BJ (cell line): ENCODE measurements around the gene RPL29. TPM values are rescaled to one million over a fixed set of nuclear protein-coding genes. Genes with fewer than 3 reads are reported as not detected.

Experiments used
- CTCF ChIA-PET: fragments of 350-600 bp; formaldehyde crosslinking; extraction: SDS; loops from one replicate; lab custom pipeline; 2021; ENCODE audit warnings: antibody characterized with exemption, inconsistent platforms; lab: Yijun Ruan, JAX
- POLR2A ChIA-PET: fragments of 300-600 bp; sonication (Branson Sonifier 250); formaldehyde crosslinking; extraction: SDS; loops from one replicate; lab custom pipeline; 2021; ENCODE audit warnings: antibody characterized with exemption; lab: Charles Lee
- DNase-seq: peaks from one replicate; pipeline ENCODE4 v3.0.0-alpha.2; 2011; ENCODE audit warnings: low read depth
- H3K27me3 ChIP-seq: 2 replicates; pipeline ENCODE4 v1.6.0; 2011; ENCODE audit warnings: low read length; ENCODE audit not compliant: control insufficient read depth, insufficient read depth
- H3K36me3 ChIP-seq: 2 replicates; pipeline ENCODE4 v1.5.1; 2011; ENCODE audit warnings: low read length; ENCODE audit not compliant: control insufficient read depth, insufficient read depth
- H3K4me3 ChIP-seq: 2 replicates; pipeline ENCODE4 v1.5.1; 2011; ENCODE audit warnings: low read depth, mild to moderate bottlenecking, control low read depth, low read length
- polyA plus RNA-seq: library from polyadenylated mRNA; depleted of rRNA; stranded (reverse); fragments of >200 nt; gene quantifications from 2 replicates; pipeline ENCODE4 v1.2.3, GENCODE V29; 2011
- TF ChIP-seq, protein P1 (sequence below): IDR thresholded peaks from 2 replicates; pipeline ENCODE4 v1.5.1; 2011; ENCODE audit warnings: low read depth, mild to moderate bottlenecking, control low read depth, inconsistent platforms, low read length, moderate library complexity; ENCODE audit not compliant: insufficient read depth

Gene RPL29
- polyA plus RNA-seq, 1 experiment: 2,324 TPM

DNA sequence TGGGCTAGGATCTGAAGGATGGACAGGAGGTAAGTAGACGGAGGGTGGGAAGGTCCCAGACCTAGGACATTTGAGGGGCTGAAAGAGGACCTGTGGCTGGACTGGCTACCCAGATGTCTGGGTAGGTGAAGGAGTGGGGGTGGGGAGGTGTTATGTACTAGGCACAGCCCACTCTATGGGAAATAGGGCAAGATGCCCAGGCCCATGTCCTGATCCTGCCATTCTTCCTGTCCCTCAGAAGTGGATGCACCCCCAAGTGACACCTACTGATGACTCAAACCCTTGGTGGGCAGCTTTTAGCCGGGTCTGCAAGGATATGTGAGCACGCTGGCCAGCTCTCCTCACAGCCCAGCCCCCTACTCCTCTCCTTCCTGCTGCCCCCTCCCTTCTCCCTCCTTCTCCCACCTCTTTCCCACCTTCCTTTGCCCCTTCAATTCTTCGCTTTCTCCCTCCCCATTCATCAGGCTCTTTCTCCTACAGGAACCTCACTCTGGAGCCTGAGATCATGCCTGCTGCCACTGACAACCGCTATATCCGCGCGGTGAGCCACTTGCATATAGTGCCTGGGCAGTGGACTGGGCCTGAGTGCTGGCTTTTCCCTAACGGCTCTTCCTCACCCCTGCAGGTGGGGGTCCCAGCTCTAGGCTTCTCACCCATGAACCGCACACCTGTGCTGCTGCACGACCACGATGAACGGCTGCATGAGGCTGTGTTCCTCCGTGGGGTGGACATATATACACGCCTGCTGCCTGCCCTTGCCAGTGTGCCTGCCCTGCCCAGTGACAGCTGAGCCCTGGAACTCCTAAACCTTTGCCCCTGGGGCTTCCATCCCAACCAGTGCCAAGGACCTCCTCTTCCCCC is 7.2 kb downstream of the RPL29 start:
- Histone ChIP-seq H3K4me3 (no peak overlapping the region), H3K27me3 (no peaks in the 10 kb centered on the region), H3K36me3 (peaks cover 9% of the 10 kb centered on the region)
- POLR2A ChIA-PET: no interaction called here
- CTCF ChIA-PET: interaction anchor here (1.5 kb wide), 1 partner anchor 15 kb away, joined by 10 read pairs; the partner anchor contains the start of gene ABHD14B
- DNase-seq: no peak
- TF ChIP-seq, protein P1, sequence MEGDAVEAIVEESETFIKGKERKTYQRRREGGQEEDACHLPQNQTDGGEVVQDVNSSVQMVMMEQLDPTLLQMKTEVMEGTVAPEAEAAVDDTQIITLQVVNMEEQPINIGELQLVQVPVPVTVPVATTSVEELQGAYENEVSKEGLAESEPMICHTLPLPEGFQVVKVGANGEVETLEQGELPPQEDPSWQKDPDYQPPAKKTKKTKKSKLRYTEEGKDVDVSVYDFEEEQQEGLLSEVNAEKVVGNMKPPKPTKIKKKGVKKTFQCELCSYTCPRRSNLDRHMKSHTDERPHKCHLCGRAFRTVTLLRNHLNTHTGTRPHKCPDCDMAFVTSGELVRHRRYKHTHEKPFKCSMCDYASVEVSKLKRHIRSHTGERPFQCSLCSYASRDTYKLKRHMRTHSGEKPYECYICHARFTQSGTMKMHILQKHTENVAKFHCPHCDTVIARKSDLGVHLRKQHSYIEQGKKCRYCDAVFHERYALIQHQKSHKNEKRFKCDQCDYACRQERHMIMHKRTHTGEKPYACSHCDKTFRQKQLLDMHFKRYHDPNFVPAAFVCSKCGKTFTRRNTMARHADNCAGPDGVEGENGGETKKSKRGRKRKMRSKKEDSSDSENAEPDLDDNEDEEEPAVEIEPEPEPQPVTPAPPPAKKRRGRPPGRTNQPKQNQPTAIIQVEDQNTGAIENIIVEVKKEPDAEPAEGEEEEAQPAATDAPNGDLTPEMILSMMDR: no peak

DNA sequence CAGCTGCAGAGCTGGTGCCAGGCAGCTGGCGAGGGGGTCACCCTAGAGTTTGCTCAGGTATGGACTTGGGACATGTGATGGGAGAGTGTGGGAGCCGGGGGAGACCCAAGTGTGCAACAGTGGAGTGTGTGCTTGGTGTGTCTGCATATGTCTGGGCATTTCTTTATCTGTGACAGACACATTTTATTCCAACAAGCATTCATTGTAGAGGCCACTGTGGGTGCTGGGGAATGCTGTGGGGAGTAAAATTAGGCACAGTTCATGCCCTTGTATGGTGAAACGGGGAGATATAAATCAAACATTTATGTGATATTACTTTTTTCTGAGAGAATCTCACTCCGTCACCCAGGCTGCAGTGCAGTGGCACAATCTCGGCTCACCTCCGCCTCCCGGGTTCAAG is 8.1 kb downstream of the RPL29 start:
- TF ChIP-seq, protein P1: no peak
- H3K4me3 ChIP-seq: no peak overlapping the region
- peaks cover 6% of the 10 kb centered on the region for H3K36me3 ChIP-seq
- CTCF ChIA-PET: interaction anchor here (1.2 to 1.3 kb wide), 2 partner anchors 13 to 46 kb away, joined by 4 to 6 read pairs; partner anchors contain the start of genes ABHD14A, ABHD14B and RRP9
- no peak for DNase-seq
- H3K27me3 ChIP-seq: no peaks in the 10 kb centered on the region
- POLR2A ChIA-PET: no interaction called here

DNA sequence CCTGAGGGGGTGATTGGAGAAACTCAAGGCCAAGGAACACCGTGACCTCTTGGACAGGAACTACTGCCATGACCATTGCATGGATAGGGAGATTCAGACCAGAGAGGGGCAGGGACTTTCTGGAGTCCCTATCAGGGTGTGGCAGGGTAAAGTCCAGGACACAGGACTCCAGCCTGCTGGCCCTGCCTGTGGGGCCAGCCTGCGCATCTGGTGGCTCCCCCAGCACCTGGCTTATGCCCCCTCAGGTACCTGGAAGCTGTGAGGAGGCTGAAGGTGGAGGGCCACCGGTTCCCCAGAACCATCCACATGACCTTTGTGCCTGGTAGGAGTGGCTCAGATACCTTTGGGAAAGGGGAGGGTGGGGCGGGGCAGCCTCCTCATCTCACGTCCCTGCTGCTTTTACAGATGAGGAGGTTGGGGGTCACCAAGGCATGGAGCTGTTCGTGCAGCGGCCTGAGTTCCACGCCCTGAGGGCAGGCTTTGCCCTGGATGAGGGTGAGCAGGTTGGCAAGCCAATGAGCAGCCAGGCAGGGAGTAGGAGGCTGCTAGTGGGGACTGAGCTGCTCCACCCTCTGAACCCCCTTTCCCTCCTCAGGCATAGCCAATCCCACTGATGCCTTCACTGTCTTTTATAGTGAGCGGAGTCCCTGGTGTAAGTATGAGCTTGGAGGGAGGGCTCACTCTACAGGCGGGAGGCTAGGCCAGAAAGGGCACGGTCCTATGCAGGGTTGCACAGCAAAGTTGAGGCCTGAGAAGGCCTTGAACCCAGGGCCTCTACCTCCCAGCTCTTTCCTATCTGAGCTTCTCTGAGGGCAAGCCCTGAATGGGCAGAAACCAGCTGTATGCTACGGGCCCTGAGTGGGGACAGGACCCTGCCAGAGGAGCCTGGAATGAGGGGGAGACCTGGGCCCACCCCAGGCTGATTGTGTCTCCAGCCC is 9.4 kb downstream of the RPL29 start:
- Histone ChIP-seq H3K27me3 (no peaks in the 10 kb centered on the region), H3K4me3 (no peak overlapping the region), H3K36me3 (peaks cover 1% of the 10 kb centered on the region)
- ChIA-PET POLR2A (no interaction called here), CTCF (interaction anchor here (0.6 to 4.5 kb wide), 6 partner anchors 10 to 45 kb away, joined by 3 to 42 read pairs (median 4); partner anchors contain the start of genes ABHD14A, ABHD14B, RPL29 and RRP9)
- TF ChIP-seq, protein P1: no peak
- DNase-seq: no peak

DNA sequence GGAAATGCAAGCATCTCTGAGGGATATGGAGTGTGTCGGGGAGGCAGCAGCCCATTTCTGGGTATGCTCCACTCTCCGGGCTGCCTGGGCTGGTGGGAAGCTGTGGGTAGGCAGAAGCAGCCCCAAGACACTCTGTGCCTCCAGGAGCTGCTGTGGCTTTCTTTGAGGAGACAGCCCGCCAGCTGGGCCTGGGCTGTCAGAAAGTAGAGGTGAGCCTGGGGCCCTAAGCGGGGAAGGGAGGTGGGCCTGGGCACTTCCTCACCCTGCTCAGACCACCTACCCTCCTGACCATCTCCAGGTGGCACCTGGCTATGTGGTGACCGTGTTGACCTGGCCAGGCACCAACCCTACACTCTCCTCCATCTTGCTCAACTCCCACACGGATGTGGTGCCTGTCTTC is 10.6 kb downstream of the RPL29 start:
- TF ChIP-seq, protein P1: no peak
- Histone ChIP-seq H3K4me3 (no peak overlapping the region), H3K36me3 (peaks cover 3% of the 10 kb centered on the region; the same call in 1 of the 2 replicates), H3K27me3 (no peaks in the 10 kb centered on the region)
- ChIA-PET POLR2A (no interaction called here), CTCF (interaction anchor here (1.2 to 4.5 kb wide), 4 partner anchors 9 to 16 kb away, joined by 3 to 42 read pairs (median 4); partner anchors contain the start of genes ABHD14A, ABHD14B and RPL29)
- no peak for DNase-seq
